ENCODE data around the gene MAML1. TPM values are rescaled to one million over a fixed set of nuclear protein-coding genes. Genes with fewer than 3 reads are reported as not detected.

Gene MAML1
- polyA plus RNA-seq, 1 of the 3 experiments (the other 2 are of a cell fraction), result 8.1 TPM

- ChIA-PET POLR2A (no interaction called here), CTCF (interaction anchor here (0.6 kb wide), 1 partner anchor 638 kb away, joined by 3 read pairs; no protein-coding TSS in a partner anchor)
- Histone ChIP-seq H3F3A (replicated peaks; ENCODE audit: insufficient read depth) (peaks cover 77% of the 10 kb centered on the region), H4K20me1 (ENCODE audit: insufficient read depth) (0 out of 2 replicates have a peak, but pooled peaks cover 5% of the 10 kb centered on the region), H3K4me2 (no peak overlapping the region), H3K9ac (no peak overlapping the region), H3K36me3 (replicated peaks in 1 of 2; ENCODE audit: control insufficient read depth in 1 of 2, insufficient read depth in 2 of 2, low read length in 1 of 2) (peaks cover 80 to 92% of the 10 kb centered on the region in 2 experiments), H2AFZ (ENCODE audit: low read depth) (no peak overlapping the region), H3K4me3 (ENCODE audit: low read depth in 2 of 2, low read length in 1 of 2) (no peak overlapping the region), H3K4me1 (ENCODE audit: control insufficient read depth in 1 of 2, insufficient read depth in 2 of 2, low read depth in 1 of 2, low read length in 1 of 2) (peaks cover 3 to 5% of the 10 kb centered on the region in 2 experiments; a peak in 1 of 4 replicates), H3K9me2 (no peaks in the 10 kb centered on the region), H3K79me2 (ENCODE audit: insufficient read depth) (peaks cover 28% of the 10 kb centered on the region), H3K27me3 (ENCODE audit: insufficient read depth) (no peaks in the 10 kb centered on the region), H3K27ac (ENCODE audit: low read depth in 2 of 2, low read length in 1 of 2) (no peak overlapping the region), H3K9me3 (no peaks in the 10 kb centered on the region)
- TF ChIP-seq FOXM1 (IDR thresholded peaks at IDR 0.05; ENCODE audit: low read depth), result no peak
- no peak for TF ChIP-seq NFIC (IDR thresholded peaks at IDR 0.05; ENCODE audit: borderline replicate concordance)
- TF ChIP-seq FOXJ3 (CRISPR knock-in tag; IDR thresholded peaks at IDR 0.05), result no peak
- TF ChIP-seq REST (IDR thresholded peaks at IDR 0.05; ENCODE audit: low read depth, low read length), result no peak
- no peak for TF ChIP-seq PBX3 (IDR thresholded peaks at IDR 0.05)
- no peak for TF ChIP-seq CHD2 (IDR thresholded peaks at IDR 0.05; ENCODE audit: low read length, partially characterized antibody)
- whole genome bisulfite sequencing (ENCODE audit: low lambda C conversion rate), result 92% methylated on average over 6 of the region's 6 CpGs
- no peak for DNase-seq
These were observed 5.5 kb upstream of the MAML1 start for GRCh38 chr5:179727106-179727505.

GRCh38 chr5:179729303-179729702, 3.3 kb upstream of the MAML1 start:
- Histone ChIP-seq H2AFZ (ENCODE audit: low read depth) (no peak overlapping the region), H3K9me2 (no peaks in the 10 kb centered on the region), H4K20me1 (ENCODE audit: insufficient read depth) (peaks cover 10% of the 10 kb centered on the region), H3K9me3 (no peaks in the 10 kb centered on the region), H3K9ac (no peak overlapping the region), H3K4me1 (ENCODE audit: control insufficient read depth in 1 of 2, insufficient read depth in 2 of 2, low read depth in 1 of 2, low read length in 1 of 2) (peaks cover 5 to 6% of the 10 kb centered on the region in 2 experiments; a peak in 2 of 4 replicates), H3K4me3 (ENCODE audit: low read depth in 2 of 2, low read length in 1 of 2) (no peak overlapping the region; a peak in 1 of 4 replicates), H3K36me3 (replicated peaks in 1 of 2; ENCODE audit: control insufficient read depth in 1 of 2, insufficient read depth in 2 of 2, low read length in 1 of 2) (peaks cover 58 to 72% of the 10 kb centered on the region in 2 experiments), H3K27ac (ENCODE audit: low read depth in 2 of 2, low read length in 1 of 2) (no peak overlapping the region), H3K4me2 (no peak overlapping the region), H3K79me2 (ENCODE audit: insufficient read depth) (peaks cover 36% of the 10 kb centered on the region), H3F3A (replicated peaks; ENCODE audit: insufficient read depth) (peaks cover 65% of the 10 kb centered on the region), H3K27me3 (ENCODE audit: insufficient read depth) (no peaks in the 10 kb centered on the region)
- no peak for DNase-seq
- WGBS (ENCODE audit: low lambda C conversion rate), result 92% methylated on average over 4 of the region's 4 CpGs
- TF ChIP-seq FOSL2 (IDR thresholded peaks at IDR 0.05; ENCODE audit: borderline replicate concordance, low read depth) (no peak), FOXJ3 (CRISPR knock-in tag; IDR thresholded peaks at IDR 0.05) (no peak), GATA2 (CRISPR knock-in tag; IDR thresholded peaks at IDR 0.05) (no peak), TCF12 (IDR thresholded peaks at IDR 0.05) (no peak)
- ChIA-PET POLR2A (no interaction called here), CTCF (interaction anchor here (1.5 kb wide), 1 partner anchor 34 kb away, joined by 4 read pairs; no protein-coding TSS in a partner anchor)

Measured in SK-N-SH (cell line).